GM13977 (cell line): Measurements from ENCODE around the gene CDH23.

Experiments
- DNase-seq: peaks from one replicate; pipeline ENCODE4 v3.0.0; 2012; ENCODE audit warnings: low spot score
- CTCF ChIP-seq: IDR thresholded peaks from 2 replicates; pipeline ENCODE4 v1.5.1; 2012; ENCODE audit warnings: mild to moderate bottlenecking, control low read depth; ENCODE audit not compliant: insufficient read depth; ENCODE audit errors: extremely low read depth, missing control alignments
- in situ Hi-C: fragments of 300-500 bp; cut with MboI; formaldehyde crosslinking; loops from one replicate; pipeline ENCODE4 v1.12.0; 2022; ENCODE audit warnings: low sequenced_read_pairs, low pct_unique_long_range_greater_than_20kb, mixed read lengths, inconsistent platforms; ENCODE audit not compliant: unreplicated experiment

CDH23 gene

DNA sequence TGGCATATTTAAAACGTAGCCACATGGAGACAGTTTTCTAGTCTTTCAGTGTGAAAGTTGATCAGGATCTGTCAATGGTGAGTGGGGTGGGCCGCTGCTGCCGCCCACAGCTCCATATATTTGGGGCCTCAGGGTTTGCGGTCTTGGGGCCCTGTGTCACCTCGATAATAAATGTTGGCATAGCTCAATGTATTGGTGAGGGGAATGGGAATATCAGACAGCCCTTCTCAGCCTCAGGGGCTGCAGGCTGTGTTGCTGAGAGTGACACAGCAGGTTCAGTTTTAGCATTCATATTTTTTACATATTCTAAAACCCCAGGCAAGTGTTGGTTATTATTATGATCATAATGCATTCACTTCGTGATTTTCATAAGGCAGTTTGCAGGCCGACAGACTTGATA lies 5.3 kb downstream of the CDH23 start:
- no peak for TF ChIP-seq CTCF
- in situ Hi-C loops: no loop called here
- no peak for DNase-seq

DNA sequence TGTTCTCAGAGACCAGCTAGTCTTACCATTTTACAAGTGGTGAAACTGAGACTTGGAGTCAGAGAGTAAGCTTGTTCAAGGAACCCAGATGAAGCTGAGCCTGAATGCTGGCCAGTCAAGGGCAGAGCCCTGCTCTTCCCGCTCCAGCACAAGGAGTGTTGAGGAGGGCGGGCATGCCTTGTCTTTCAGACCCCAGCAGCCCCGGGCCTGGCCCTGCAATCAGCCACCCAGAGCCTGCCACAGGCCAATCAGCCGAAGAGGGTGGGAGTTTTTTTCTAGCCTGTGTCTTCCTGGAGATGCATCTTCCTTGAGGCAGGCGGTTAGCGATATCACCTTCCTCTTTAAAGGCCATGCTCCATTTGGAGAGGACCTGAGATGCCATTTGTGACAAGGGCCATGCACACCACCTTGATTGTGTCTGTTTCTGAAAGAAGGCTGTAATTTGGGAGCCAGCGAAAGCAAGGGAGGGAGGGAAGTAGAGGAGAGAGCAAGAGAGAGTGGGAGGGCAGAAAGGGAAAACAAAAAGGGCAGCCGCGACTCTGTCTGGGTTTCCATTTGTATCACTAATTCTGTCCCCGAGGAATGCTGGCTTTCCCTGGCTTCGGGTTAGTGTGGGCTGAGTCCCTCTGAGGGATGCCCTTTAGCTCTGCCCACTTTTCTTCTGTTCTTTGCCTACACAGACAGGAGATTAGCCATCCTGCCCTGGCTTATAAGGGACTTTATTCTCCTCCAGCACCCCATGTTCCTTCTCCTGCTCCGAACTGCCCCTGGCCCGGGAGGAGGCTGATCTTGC lies 8.0 kb downstream of the CDH23 start:
- no peak for TF ChIP-seq CTCF
- in situ Hi-C loops: no loop called here
- no peak for DNase-seq

DNA sequence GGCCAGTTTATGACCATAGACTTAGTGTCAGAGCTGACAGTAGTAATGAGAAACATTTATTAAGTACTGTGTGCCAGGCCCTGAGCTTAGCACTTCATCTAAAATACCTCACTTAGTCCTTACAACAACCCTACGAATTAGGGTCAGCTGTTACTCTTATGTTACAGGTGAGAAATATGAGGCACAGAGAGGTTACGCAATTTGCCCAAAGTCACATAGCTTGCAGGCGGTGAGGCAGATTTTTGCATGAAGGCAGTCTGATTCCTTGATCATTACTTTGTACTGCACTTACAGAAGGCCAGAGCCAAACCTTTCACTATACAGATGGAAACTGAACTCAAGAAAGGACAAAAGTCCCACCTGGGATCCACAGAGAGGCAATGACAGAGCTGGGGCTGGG lies 10.2 kb downstream of the CDH23 start:
- TF ChIP-seq CTCF: no peak

DNA sequence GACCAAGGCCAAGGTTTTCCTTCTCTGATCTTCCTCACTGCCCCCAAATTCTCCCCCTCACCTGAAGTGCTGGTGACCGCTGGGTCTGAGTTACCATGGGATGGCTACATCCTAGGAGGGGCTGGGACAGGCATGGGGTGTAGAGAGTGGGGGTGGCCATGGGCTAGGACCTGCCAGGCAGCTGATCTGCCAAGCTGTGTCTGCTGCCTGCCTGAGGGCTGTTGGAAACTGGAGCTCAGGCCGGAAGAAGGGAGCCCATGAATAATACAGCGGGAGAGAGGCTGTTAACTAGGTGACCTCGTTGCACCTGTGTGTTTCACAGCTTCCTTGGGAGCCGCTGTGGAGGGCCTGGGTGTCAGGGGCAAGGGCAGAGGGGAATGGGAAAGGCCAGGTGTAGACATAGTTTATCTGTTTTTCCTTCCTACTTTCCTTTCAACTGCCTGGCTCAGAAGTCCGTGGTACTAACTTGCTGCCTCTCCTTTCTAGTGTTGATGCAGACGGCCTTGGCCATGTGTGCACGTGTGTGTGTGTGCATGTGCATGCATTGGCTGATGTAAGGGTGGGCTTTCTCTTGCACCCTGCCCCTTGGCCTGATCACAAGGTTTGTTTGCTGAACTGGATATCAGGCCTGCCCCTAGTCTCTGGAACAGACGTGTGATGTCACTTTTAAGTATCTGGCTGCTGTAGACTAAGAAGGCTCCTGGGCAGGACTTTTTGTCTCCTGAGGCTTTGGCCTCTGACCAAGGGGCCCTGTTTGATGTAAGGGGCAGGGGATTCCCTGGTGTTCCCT lies 11.9 kb downstream of the CDH23 start:
- in situ Hi-C loops: no loop called here
- TF ChIP-seq CTCF: no peak
- no peak for DNase-seq

More for the DNA sequence above, 10.2 kb downstream of the CDH23 start:
- DNase-seq: no peak
- in situ Hi-C loops: no loop called here

DNA sequence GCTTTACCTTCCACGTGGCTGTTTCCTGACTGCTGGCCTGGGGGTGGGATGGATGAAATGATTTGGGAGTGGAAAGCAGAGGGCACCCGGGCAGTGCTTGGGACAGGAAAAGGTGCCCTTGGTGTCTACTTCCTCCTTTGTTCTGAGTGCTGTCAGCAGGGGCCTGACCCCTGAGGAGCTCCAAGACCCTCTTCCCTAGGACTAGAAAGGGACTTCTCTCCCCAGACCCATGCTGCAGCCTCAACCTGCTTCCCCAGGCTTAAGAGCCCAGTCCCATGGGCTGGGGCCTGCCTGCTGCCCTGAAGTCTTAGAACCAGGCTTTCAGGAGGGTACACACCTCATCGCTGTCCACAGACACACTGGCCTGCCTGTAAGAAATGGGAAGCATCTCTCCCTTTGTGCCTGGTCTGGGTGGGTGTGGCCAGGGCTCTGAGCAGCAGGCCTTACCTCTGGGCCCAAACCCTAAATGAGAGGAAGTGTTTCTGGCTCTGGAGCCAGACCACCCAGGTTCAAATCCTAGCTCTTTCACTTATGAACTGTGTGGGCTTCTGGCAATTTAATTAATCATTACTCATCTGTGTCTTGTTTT lies 12.9 kb downstream of the CDH23 start:
- TF ChIP-seq CTCF: no peak
- no peak for DNase-seq
- in situ Hi-C loops: no loop called here

GRCh38 chr10:71413581-71413980 lies 16.9 kb downstream of the CDH23 start:
- no peak for DNase-seq
- in situ Hi-C loops: no loop called here
- TF ChIP-seq CTCF: no peak
